HG03575 (cell line): ENCODE results near the gene ARHGAP15.

Source experiments
- ATAC-seq: cut with Tn5 transposase; IDR thresholded peaks from one replicate; pipeline ENCODE4 v1.9.1; 2021; ENCODE audit not compliant: unreplicated experiment, insufficient number of reproducible peaks, low FRiP score; ENCODE audit errors: extremely low read depth

ARHGAP15 gene

DNA sequence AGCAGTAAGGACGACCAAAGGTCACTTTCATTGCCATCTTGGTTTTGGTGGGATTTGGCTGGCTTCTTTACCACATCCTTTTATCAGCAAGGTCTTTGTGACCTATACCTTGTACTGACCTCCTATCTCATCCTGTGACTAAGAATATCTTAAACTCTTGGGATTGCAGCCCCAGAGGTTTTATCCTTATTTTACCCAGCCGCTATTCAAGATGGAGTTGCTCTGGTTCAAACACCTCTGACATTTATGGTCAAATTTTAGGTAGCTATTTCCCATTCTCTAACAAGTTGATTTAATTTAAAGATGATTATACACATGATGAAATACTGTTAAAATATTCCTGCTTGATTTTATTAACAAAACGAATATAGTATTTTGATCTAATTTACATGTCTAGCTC, 326.1 kb downstream of the ARHGAP15 start:
- ATAC-seq: no peak

GRCh38 chr2:143458258-143459190, 329.3 kb downstream of the ARHGAP15 start:
- no peak for ATAC-seq

DNA sequence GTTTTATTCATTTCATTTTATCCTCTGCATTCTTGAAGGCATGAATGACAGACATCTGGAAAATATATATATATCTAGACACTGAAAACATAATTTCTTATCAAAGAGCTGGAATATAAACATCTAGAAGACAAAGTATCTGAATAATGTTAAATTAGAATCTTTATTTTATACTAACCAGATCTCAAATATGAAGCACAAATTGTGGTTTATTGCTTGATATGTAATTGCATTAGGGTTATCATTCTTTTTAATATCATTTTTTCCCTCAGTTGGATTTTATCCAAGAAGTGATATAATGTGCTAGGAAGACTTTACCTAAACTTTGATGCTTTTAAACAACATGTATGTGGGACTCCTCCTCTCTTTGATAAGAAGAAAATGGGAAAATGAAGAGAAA, 331.2 kb downstream of the ARHGAP15 start:
- ATAC-seq: no peak

DNA sequence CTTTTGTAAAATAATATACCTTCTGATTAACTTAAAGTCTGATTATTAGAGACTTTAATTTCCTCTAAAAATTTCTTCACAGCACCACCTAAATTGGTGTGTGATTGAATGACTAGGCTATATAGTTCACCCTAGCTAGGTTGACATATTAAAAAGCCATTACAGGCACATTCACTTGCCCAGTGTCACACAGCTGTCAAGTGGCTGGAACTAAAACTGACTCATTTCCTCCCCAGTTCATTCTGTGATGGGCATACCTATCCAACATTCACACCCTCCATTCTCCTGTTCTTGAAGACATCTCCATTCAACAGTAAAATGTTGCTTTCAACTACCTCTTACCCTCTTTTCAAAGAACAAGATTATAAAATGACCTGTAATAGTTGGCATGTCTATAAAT, 334.5 kb downstream of the ARHGAP15 start:
- ATAC-seq: no peak

DNA sequence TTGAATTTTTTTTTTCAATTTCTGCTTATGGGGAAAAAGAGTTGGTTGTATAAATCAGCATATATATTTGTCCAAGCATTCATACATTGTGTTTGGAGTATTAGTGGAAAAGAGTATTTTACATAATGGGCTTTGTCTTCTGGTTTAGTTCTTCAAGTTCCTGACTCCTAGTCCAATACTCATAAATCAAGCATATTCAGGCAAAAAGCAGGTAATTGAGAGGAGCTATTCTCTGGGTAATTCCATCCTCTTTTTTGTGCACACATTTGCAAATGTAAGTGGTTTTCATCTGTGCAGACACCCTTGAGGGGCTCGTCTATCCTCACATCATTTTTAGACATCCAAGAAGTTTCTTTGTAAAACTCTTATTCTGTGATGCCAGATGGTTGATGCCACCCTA, 337.2 kb downstream of the ARHGAP15 start:
- no peak for ATAC-seq

- ATAC-seq: no peak
These were observed 337.8 kb downstream of the ARHGAP15 start for GRCh38 chr2:143467011-143467410.

GRCh38 chr2:143468341-143468888, 339.2 kb downstream of the ARHGAP15 start:
- peak; percentile 51 for ATAC-seq

DNA sequence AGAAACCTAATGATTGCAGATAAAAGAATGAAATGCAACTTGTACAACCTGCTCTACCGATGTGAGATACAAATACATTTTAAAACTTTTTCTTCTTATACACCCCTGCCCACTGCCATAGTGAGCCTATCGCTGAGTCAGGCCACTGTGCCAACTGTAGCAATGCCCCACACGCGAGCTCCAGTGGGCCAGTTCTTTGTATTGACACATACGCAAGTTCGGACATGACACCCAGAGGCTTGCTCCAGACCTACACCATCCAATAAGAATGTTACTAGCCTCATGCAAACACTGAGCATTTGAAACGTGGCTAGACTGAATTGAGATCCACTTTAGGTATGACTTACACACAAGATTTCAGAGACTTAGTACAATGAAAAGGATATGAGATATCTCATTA, 340.1 kb downstream of the ARHGAP15 start:
- ATAC-seq: no peak

GRCh38 chr2:143471550-143471949, 342.3 kb downstream of the ARHGAP15 start:
- ATAC-seq: no peak

- ATAC-seq: no peak
These were observed 344.0 kb downstream of the ARHGAP15 start for GRCh38 chr2:143473216-143473615.

DNA sequence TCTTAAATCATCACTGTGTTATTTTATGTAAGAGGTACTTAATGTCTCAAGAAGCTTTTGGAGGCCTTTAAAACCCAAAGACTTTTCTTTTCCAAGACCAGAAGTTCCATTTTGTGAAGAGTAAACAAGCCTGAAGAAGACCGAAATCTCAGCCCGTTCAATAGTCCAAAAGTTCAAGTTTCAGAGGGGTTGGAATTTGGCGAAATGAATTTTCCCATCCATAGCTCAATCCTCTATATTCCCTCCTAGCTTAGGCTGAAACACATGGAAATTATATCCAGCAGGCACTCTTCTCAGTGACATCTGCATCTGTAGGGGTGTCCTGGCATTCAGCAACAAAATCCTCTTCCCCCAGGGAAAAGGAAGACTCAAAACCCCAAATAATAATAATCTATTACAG, 344.6 kb downstream of the ARHGAP15 start:
- no peak for ATAC-seq

DNA sequence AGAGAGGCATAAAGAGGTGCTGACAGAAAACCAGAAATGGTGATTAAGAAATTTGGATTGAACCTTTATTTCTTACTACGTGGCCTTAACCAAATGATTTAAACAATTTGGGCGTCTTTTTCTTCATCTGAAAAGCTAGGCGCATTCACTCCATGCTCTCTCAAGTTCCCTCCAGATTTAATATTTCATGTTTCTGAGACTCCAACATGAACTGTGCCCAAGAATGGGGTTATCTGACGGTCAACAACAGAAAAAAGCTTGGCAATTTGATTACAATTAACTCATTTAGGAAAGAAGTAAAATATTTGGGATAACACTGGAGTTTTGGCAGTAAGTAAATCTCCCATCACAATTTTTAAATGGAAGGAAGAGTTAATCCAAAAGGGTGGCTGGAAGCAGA, 345.4 kb downstream of the ARHGAP15 start:
- no peak for ATAC-seq

GRCh38 chr2:143475041-143475776, 346.0 kb downstream of the ARHGAP15 start:
- ATAC-seq: no peak

GRCh38 chr2:143476336-143477087, 347.3 kb downstream of the ARHGAP15 start:
- no peak for ATAC-seq

DNA sequence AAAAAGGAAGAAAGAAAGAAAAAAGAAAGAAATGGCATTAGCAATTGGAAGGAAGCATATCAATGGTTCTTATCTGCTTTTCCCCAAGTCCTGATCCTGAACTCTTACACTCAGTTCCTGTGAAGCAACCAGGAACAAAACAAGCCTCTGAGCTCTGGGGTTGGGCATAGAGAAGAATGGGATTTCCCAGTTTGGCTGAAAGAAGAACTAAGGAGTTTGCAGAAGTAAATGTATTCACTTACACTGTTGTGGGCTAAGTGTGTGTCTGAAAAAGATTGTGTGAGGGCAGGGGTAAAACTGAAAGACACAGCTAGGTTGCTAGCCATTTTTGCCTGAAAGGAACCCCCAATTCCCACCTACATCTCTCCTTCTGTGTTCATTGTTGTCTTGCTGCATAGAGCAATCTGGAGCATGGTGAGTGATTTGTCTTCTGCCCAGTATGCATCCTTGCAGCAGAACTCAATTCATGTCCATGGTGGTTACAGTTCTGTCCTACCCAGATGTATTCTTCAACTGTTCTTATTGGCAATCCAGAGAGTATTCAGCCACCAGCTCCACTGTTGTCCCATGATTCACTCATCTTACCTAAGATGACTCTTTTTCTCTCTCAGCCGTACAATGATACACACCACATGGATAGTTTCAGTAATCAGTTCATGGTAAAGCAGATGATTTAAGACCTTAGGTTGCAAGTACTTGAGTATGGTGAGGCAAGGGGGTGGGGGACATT, 348.7 kb downstream of the ARHGAP15 start:
- no peak for ATAC-seq

- ATAC-seq: no peak
These were observed 350.9 kb downstream of the ARHGAP15 start for GRCh38 chr2:143480086-143480485.

- ATAC-seq: no peak
These were observed 351.5 kb downstream of the ARHGAP15 start for GRCh38 chr2:143480601-143481236.

DNA sequence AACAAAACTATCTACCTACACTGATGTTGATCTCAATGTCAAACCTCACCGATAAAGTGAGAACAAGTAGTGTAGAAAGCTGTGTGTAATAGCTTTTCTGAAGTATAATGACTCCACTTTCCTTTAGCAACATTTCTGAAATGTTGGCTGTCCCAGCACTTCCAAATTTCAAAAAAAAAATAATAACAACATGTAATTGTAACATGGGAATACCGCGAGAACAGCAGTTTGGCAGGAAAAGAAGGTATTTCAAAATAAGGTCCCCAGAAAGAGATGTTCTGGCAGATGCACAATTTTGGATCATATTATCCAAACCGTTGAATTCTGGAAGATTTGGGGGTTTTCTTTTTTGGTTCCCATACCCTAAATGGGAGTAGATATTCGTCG, 352.0 kb downstream of the ARHGAP15 start:
- ATAC-seq: no peak
